Uterus (tissue), 2 donors: ENCODE data around the gene KLHDC7B.

Source experiments
- CTCF ChIP-seq, 4 experiments: fragments of 200-600 bp in 2 of 4; fragments of 450-650 bp in 2 of 4; sonication (generic) in 2 of 4; IDR thresholded peaks; one replicate each; pipeline ENCODE4 v1.5.1; 2016 to 2019; ENCODE audit warnings: antibody characterized with exemption in 4 of 4, mild to moderate bottlenecking in 2 of 4, moderate library complexity in 1 of 4
- POLR2A ChIP-seq, 2 donors: fragments of 450-650 bp; IDR thresholded peaks; one replicate each; pipeline ENCODE4 v1.6.1; 2016; ENCODE audit warnings: antibody characterized with exemption in 2 of 2, mild to moderate bottlenecking in 1 of 2, moderate library complexity in 1 of 2

- TF ChIP-seq CTCF (IDR thresholded peaks at IDR 0.05) (no peak), POLR2A (IDR thresholded peaks at IDR 0.05) (no peak)
Measured at GRCh38 chr22:50561401-50562358, 16.0 kb downstream of the KLHDC7B start.
